ENCODE results near the gene MRTFB. TPM values are rescaled to one million over a fixed set of nuclear protein-coding genes. Genes with fewer than 3 reads are reported as not detected.

The MRTFB gene
- total and polyA plus RNA-seq, 2 donors (not counting 1 experiment from before 2014, with no cell fraction given), result 8.8 to 9.8 TPM

GRCh38 chr16:14289692-14290340 lies 218.7 kb downstream of the MRTFB start:
- TF ChIP-seq, protein P1, sequence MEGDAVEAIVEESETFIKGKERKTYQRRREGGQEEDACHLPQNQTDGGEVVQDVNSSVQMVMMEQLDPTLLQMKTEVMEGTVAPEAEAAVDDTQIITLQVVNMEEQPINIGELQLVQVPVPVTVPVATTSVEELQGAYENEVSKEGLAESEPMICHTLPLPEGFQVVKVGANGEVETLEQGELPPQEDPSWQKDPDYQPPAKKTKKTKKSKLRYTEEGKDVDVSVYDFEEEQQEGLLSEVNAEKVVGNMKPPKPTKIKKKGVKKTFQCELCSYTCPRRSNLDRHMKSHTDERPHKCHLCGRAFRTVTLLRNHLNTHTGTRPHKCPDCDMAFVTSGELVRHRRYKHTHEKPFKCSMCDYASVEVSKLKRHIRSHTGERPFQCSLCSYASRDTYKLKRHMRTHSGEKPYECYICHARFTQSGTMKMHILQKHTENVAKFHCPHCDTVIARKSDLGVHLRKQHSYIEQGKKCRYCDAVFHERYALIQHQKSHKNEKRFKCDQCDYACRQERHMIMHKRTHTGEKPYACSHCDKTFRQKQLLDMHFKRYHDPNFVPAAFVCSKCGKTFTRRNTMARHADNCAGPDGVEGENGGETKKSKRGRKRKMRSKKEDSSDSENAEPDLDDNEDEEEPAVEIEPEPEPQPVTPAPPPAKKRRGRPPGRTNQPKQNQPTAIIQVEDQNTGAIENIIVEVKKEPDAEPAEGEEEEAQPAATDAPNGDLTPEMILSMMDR (conservative IDR thresholded peaks at IDR 0.05 in 1 of 2, IDR thresholded peaks at IDR 0.05 in 1 of 2; ENCODE audit: low read depth in 1 of 2, low read length in 2 of 2), result peak; percentile 25 to 56
- no peak for TF ChIP-seq EZH2 (IDR thresholded peaks at IDR 0.05; ENCODE audit: low read length, missing control alignments)
- Histone ChIP-seq H3K9me3 (ENCODE audit: control insufficient read depth, insufficient read depth, low read depth, low read length) (no peaks in the 10 kb centered on the region), H3K79me2 (ENCODE audit: control insufficient read depth, insufficient read depth, low read length) (no peaks in the 10 kb centered on the region), H3K27ac (ENCODE audit: insufficient read depth, low read length) (no peak overlapping the region), H3K36me3 (ENCODE audit: control insufficient read depth, insufficient read depth, low read length) (no peaks in the 10 kb centered on the region), H3K4me3 (replicated peaks in 1 of 4; ENCODE audit: control extremely low read depth in 1 of 4, insufficient read depth in 1 of 4, low read depth in 3 of 4, low read length in 4 of 4) (no peak overlapping the region), H2AFZ (ENCODE audit: low read length) (no peak overlapping the region), H3K4me1 (ENCODE audit: control insufficient read depth, extremely low read depth, insufficient read depth, low read length) (no peaks in the 10 kb centered on the region), H3K4me2 (ENCODE audit: extremely low read depth, insufficient read depth, low read length) (no peak overlapping the region), H3K9ac (ENCODE audit: insufficient read depth, low read length) (no peak overlapping the region), H4K20me1 (ENCODE audit: control insufficient read depth, extremely low read depth, insufficient read depth, low read length) (no peaks in the 10 kb centered on the region), H3K27me3 (ENCODE audit: control insufficient read depth, insufficient read depth, low read length) (no peaks in the 10 kb centered on the region)
- peak in 1 of 2 donors; percentile 40 for DNase-seq (ENCODE audit: low read depth in 2 of 2)

DNA sequence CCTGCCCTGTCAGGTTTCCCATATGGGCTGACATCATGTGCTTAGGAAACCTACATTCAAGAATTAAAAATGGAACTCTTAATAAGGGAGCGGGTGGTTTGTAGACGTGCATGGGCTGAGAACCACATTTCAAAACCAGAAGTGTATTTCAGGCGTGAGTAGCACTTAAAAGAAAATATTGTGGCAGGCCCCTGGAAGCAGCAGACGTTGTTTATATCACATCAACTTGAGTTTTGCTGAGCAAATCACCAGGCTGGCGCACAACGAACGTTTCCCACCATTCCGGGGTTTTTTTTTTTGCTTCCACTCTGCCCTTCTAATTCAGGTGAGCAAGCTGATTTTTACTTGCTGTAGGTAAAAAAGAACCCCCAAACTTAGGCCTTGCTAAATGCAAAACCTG lies 220.2 kb downstream of the MRTFB start:
- Histone ChIP-seq H3K4me1 (ENCODE audit: control insufficient read depth, extremely low read depth, insufficient read depth, low read length) (no peaks in the 10 kb centered on the region), H3K27ac (ENCODE audit: insufficient read depth, low read length) (no peak overlapping the region), H3K4me3 (replicated peaks in 1 of 4; ENCODE audit: control extremely low read depth in 1 of 4, insufficient read depth in 1 of 4, low read depth in 3 of 4, low read length in 4 of 4) (no peak overlapping the region), H3K9me3 (ENCODE audit: control insufficient read depth, insufficient read depth, low read depth, low read length) (no peaks in the 10 kb centered on the region), H2AFZ (ENCODE audit: low read length) (no peak overlapping the region), H3K27me3 (ENCODE audit: control insufficient read depth, insufficient read depth, low read length) (no peaks in the 10 kb centered on the region), H3K9ac (ENCODE audit: insufficient read depth, low read length) (no peak overlapping the region), H4K20me1 (ENCODE audit: control insufficient read depth, extremely low read depth, insufficient read depth, low read length) (no peaks in the 10 kb centered on the region), H3K4me2 (ENCODE audit: extremely low read depth, insufficient read depth, low read length) (no peak overlapping the region), H3K36me3 (ENCODE audit: control insufficient read depth, insufficient read depth, low read length) (no peaks in the 10 kb centered on the region), H3K79me2 (ENCODE audit: control insufficient read depth, insufficient read depth, low read length) (no peaks in the 10 kb centered on the region)
- TF ChIP-seq, protein P1 (conservative IDR thresholded peaks at IDR 0.05 in 1 of 2, IDR thresholded peaks at IDR 0.05 in 1 of 2; ENCODE audit: low read depth in 1 of 2, low read length in 2 of 2), result no peak
- no peak for TF ChIP-seq EZH2 (IDR thresholded peaks at IDR 0.05; ENCODE audit: low read length, missing control alignments)
- DNase-seq (ENCODE audit: low read depth in 2 of 2), result no peak

GRCh38 chr16:14292051-14292825 lies 221.1 kb downstream of the MRTFB start:
- no peak overlapping the region for H3K4me2 ChIP-seq (ENCODE audit: extremely low read depth, insufficient read depth, low read length)
- H3K4me3 ChIP-seq (replicated peaks in 1 of 4; ENCODE audit: control extremely low read depth in 1 of 4, insufficient read depth in 1 of 4, low read depth in 3 of 4, low read length in 4 of 4), result no peak overlapping the region
- no peaks in the 10 kb centered on the region for H3K79me2 ChIP-seq (ENCODE audit: control insufficient read depth, insufficient read depth, low read length)
- no peaks in the 10 kb centered on the region for H3K27me3 ChIP-seq (ENCODE audit: control insufficient read depth, insufficient read depth, low read length)
- no peak overlapping the region for H3K9ac ChIP-seq (ENCODE audit: insufficient read depth, low read length)
- H4K20me1 ChIP-seq (ENCODE audit: control insufficient read depth, extremely low read depth, insufficient read depth, low read length), result no peaks in the 10 kb centered on the region
- no peak overlapping the region for H3K27ac ChIP-seq (ENCODE audit: insufficient read depth, low read length)
- no peak for TF ChIP-seq EZH2 (IDR thresholded peaks at IDR 0.05; ENCODE audit: low read length, missing control alignments)
- TF ChIP-seq, protein P1 (conservative IDR thresholded peaks at IDR 0.05 in 1 of 2, IDR thresholded peaks at IDR 0.05 in 1 of 2; ENCODE audit: low read depth in 1 of 2, low read length in 2 of 2), result no peak
- no peak overlapping the region for H2AFZ ChIP-seq (ENCODE audit: low read length)
- H3K36me3 ChIP-seq (ENCODE audit: control insufficient read depth, insufficient read depth, low read length), result no peaks in the 10 kb centered on the region
- DNase-seq (ENCODE audit: low read depth in 2 of 2), result no peak
- no peaks in the 10 kb centered on the region for H3K4me1 ChIP-seq (ENCODE audit: control insufficient read depth, extremely low read depth, insufficient read depth, low read length)
- no peaks in the 10 kb centered on the region for H3K9me3 ChIP-seq (ENCODE audit: control insufficient read depth, insufficient read depth, low read depth, low read length)

Measured in fibroblast of lung (primary cell).